Hematopoietic multipotent progenitor cell (in vitro differentiated cells): ENCODE measurements around the gene REEP1. TPM values are rescaled to one million over a fixed set of nuclear protein-coding genes. Genes with fewer than 3 reads are reported as not detected.
"Not testable (repeated sequence)": the region's sequence is repeated elsewhere in the genome, so short reads cannot be mapped to it uniquely, and the experiment has no call there.

ENCODE experiments used
- DNase-seq, 3 donors: peaks; one replicate each; pipeline ENCODE4 v3.0.0-alpha.2; 2011 to 2015; ENCODE audit warnings: low read depth in 2 of 3, low spot score in 2 of 3
- total RNA-seq: library from RNA; depleted of rRNA; stranded (reverse); fragments of >200 nt; gene quantifications from one replicate; pipeline ENCODE4 v1.2.3, GENCODE V29; 2012

Gene REEP1
- total RNA-seq, 1 donor: under 0.01 TPM

- DNase-seq: not testable (repeated sequence)
These were observed 108.9 kb downstream of the REEP1 start for GRCh38 chr2:86228574-86228973.

GRCh38 chr2:86227685-86228084 is 109.7 kb downstream of the REEP1 start:
- no peak for DNase-seq

DNA sequence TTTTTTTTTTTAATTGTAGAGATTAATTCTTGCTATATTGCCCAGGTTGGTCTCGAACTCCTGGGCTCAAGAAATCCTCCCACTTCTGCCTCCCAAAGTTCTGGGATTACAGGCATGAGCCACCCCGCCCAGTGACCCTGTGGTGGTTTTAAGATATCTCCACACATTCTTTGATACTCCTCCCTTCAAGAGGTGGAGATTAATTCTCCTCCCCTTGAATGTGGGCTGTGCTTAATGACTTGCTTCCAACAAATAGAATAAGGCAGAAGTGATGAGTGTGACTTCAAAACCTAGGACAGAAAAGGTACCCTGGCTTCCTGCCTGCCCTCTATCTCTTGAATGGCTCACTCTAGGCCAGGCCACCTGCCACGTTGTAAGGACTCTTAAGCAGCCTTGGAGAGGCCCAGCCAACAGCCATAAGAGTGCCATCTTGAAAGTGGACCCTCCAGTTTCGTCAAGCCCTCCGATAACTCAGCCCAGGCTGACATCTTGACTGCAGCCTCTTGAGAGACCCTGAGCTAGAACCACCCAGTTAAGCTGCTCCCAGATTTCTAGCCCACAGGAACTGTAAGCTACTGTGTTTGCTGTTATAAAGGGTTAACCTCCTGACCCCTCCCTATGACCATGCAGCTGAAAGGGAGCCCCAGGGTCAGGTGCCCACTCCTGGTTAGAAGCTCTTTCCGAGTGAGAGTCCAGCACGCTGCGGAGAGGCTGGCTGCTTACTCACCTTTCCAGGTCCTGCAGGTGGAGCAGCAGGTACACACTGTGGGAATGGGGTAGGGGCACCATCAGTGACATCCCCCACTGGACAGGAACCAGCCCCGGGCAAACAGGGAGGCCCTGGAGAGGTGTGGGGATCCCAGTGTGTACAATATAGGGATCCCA is 110.5 kb downstream of the REEP1 start:
- DNase-seq: no peak

GRCh38 chr2:86226070-86226469 is 111.4 kb downstream of the REEP1 start:
- no peak for DNase-seq

- DNase-seq: peak in 2 of 3 donors; percentile 71 to 80
These were observed 111.8 kb downstream of the REEP1 start for GRCh38 chr2:86225581-86225980.

DNA sequence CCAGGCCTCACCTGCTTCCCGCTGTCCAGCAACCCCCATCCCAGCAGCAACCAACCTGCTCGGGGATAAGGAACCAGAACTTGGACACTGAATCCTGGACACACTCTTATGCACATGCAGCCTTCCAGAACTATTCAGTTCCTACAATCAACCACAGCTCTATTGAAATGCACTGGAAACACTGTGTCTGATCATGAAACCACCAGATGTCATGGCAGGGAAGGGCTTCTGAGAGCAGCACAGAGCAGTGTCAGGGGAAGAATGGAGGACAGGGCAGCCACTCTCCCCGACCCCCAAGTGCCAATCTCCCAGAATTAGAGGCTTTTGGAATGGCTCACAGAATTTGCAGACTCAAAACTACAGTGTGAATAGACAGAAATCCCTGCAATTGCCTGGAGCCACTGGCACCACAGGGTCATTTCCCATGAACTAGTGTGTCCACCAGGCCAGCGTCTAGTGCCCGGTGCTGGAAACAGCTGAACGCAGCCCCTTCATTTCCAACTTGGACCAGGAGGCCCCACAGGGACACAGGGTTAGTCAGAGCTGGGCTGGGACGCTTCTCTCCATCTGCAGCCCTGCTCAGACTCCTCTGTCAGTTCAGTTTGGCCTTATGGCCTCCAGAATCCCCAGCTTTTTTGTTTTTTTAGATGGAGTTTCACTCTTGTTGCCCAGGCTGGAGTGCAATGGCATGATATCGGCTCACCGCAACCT is 112.6 kb downstream of the REEP1 start:
- DNase-seq: no peak

DNA sequence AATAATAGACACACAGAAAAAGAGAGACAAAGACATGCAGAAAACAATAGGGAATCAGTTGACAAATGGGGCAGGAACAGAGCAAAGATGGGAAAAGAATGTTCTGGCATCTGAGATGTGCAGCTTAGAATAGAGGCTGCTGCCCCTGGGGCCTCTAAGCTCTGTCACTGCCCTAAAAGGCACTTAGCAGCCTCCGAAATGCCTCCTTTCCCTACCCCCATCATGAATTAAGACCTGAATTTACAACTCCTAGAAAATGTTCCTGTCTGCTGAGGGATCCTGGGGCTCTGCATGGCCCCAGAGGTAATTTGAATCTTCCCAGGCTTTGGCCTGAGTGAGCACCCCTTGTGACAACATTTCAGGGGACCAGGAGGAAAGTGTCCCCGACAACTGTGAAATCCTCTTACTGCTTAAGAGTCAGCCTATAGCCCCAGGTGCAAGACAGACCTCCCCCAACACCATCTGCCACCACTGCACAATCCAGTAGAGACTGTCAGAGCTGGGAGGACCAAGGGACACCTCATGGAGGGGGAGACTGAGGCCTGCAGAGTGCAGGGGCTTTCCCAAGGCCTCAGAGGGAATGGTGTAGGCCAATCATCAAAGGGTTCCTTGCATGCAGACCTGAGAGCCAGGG is 113.4 kb downstream of the REEP1 start:
- DNase-seq: no peak

DNA sequence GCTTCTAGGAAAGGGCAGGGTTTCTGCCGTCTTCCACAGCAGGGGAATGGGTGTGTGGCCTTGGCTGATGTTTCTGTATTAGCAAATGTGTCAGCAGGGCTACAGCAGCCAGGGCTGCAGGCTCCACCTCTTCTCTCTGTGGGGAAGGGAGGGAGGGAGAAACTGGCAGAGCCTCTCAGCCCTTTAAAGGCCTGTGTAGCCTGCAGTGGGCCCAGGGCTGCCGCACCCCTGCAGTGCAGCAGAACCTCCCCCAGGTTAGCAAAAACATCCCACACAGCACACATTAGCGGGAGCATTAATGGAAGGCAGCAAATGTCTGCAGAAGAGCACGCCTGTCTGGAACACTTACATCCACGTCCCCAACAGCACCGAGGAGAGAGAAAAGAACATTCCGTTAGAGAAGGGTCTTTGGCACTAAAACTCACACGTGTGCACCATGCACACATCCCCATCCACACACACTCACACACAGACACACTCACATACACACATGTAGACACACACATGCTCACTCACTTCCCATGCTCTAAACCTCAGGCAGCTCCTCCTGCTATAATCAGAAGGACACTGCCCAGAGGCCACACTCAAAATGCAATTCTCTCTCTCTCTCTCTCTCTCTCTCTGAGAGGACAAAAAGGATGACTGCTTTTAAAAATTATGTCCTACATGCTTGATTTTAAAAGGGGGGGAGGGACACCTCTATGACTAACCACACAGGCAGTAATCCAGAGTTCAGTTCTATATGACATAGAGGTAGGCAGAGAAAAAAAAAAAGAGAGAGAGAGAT is 114.1 kb downstream of the REEP1 start:
- DNase-seq: no peak

DNA sequence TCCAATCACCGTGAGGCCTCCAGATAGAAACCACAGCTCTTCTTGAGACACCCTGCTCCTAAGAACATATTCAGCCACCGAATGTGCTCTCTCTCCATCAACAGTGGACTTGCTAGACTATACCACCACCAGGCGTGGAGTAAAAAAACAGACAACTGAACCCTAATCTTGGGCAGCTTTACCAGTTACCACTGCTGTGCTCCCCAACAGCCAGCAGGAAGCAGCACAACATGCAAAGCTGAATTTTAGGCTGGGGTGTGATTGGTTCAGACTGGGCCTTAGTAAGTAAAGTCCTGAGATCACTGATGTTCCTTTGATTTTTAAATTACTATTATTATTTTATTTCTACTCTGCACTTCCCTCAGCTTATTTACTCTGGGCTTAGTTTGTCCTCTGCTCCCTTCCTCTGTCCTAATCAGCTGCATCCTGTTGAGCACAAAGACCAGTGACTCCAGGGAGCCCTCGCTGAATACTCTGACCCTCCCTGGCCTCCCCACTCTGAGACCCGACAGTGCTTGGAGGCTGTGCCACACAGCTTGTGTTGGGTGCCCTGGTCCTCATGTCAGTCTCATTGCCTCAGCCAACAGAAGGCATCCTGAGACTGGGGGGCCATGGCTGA is 116.3 kb downstream of the REEP1 start:
- DNase-seq: peak in 2 of 3 donors; percentile 77 to 89

GRCh38 chr2:86219896-86220295 is 117.5 kb downstream of the REEP1 start:
- DNase-seq: no peak

DNA sequence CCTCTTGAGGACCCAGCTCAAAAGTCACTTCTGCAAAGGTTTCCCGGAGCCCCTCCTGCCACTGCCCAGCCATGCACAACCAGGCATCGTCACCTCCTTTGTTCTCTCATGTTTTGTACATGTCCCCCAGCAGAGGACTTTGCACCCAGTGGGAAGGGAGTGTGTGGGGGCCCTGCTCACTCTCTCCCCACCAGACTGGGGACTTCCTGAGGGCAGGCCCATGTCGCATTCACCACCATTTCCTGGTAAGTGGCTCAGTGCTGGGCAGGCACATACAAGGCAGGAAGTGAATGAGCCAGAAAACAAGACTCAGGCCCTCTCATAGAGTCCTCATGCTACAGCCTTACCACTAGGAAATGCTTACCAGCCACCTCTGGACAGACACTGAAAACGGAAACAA is 119.3 kb downstream of the REEP1 start:
- DNase-seq: no peak

GRCh38 chr2:86216575-86217555 is 120.6 kb downstream of the REEP1 start:
- DNase-seq: no peak

- DNase-seq: no peak
These were observed 123.0 kb downstream of the REEP1 start for GRCh38 chr2:86214503-86214832.

DNA sequence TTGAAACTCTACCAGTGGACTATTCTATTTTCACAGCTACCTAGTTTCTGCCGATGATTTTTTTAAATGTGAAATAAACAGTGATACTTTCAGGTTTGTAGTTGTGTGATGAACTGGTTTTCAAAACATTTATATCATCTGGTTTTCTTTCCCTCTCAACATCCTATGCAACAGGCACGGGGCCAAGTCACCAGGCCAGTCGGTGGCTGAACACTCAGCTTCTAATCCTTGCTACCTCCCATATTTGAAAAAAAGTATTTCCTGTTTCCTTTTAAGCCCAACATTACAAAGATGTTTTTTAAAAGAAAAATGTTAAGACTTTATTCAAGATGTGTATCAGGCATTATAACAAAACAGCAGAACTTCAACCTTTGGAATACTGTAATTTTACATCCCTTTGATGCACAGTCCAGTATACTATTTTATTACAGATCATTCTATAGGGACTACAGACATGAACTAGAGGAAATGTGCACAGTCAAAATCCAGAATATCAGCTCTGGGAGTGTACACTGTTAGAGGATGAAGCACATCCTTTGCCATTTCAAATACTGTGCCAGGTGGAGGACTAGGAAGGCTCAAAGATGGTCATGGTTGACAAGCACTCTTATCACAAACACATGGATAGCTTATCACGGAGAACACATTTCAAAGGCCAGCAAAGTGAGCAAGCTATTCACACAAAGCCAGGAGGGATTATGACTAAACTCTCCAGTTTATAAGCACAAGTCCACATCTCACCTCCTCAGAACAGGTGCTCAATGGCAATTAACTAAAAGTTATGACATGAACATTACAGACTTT is 123.5 kb downstream of the REEP1 start:
- DNase-seq: no peak

GRCh38 chr2:86213056-86213455 is 124.4 kb downstream of the REEP1 start:
- DNase-seq: no peak

- no peak for DNase-seq
These were observed 125.6 kb downstream of the REEP1 start for GRCh38 chr2:86211796-86212188.

- no peak for DNase-seq
These were observed 126.2 kb downstream of the REEP1 start for GRCh38 chr2:86211033-86211795.

DNA sequence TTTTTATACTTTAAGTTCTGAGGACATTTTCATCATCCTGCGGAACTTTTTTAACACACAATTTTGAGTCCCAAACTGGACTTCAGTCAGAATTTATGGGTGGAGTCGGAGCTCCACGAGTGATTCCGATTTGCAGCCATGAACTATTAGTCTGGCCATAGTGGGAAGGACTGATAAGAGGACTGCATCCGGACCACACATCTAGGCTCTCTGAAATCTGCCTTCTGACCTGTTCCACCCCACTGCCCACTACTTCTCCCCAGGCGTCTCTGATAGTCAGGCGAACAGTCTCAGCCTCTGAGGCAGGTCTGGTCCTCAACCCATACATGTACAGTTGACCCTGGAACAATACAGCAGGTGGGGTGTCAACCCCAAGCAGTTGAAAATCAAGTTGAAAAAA is 133.0 kb downstream of the REEP1 start:
- DNase-seq: no peak
